ENCODE data around the gene SPAAR.
"Not testable (repeated sequence)": the region's sequence is repeated elsewhere in the genome, so short reads cannot be mapped to it uniquely, and the experiment has no call there.

The SPAAR gene

DNA sequence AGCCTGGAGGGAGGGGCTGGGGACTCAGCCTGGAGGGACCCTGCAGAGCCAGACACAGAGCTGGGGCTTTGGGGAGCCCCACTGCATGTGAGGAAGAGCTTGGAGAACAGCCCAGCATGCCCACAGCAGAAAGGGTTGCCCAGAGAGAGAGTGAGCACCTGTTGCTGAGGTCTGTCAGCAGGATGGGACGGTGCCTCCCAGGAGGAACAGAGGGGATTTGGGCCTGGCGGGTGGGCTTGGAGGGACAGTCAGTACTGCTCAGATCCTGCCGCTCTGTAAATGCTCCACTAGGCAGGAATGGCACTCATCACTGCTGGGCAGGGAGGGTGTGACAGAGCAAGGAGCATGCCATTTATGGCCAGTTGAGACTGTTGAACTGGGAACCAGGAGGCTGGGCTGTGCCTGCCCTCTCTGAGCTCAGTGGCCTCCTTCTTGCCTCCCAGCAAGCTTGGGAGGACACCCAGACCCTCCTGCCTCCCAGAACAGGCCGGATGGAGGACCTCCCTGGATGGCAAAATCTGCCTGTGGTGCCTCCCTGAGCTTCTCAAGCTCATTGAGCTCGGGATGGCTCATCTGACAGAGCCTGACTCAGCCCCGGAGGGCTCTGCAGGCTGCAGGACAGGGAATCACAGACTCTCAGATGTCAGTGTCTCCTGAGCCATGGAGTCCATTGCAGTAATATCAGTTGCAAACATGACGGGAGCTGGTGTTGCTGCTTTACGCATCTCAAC is 4.1 kb upstream of the SPAAR start:
- DNase-seq: no peak

GRCh38 chr9:35905912-35906679 is 3.2 kb upstream of the SPAAR start, which contains the start of gene HRCT1:
HRCT1 (plus strand) TSS chr9:35906202; CDS start chr9:35906288, 86 bp downstream.
- peak; percentile 76 for DNase-seq

DNA sequence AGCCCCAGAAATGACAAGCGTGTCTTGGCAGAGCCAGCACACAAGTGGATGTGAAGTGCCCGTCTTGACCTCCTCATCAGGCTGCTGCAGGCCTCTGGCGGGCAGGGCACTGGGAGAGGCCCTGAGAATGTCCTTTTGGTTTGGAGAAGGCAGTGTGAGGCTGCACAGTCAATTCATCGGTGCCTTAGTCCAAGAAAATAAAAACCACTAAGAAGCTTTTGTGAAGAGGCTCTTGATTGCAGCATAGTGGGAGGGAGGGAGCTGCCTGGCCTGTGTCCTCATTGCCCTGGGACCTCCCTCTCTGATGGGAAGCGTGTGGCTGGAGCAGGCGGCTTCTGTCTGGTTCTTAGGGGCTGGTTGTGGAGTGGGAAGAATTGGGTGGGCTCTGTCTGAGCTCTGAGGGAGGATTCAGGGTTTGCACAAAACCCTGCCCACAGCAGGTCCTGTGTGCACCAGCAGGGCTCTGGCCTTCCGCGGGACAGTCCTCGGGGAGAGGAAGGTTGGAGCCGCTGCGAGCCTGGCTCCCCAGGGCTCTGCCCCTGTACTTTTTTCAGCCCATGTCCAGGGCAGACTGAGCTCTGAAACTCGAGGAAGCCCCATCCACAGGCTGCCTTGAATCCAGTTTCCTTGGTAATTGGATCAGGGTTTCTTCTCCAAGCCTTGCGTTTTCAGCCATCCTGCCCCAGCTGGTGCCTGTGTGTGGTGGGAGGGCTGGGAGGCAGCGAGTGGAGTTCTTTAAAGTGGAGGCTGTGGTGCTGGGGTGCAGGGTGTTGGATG is 2.2 kb upstream of the SPAAR start:
- peak; percentile 6 for DNase-seq

GRCh38 chr9:35907711-35908503 is 1.4 kb upstream of the SPAAR start:
- peak; percentile 16 for DNase-seq

- DNase-seq: no peak
Measured at GRCh38 chr9:35908504-35909125, 675 bp upstream of the SPAAR start.

- DNase-seq: no peak
Measured at GRCh38 chr9:35909687-35910612, 660 bp downstream of the SPAAR start.

DNA sequence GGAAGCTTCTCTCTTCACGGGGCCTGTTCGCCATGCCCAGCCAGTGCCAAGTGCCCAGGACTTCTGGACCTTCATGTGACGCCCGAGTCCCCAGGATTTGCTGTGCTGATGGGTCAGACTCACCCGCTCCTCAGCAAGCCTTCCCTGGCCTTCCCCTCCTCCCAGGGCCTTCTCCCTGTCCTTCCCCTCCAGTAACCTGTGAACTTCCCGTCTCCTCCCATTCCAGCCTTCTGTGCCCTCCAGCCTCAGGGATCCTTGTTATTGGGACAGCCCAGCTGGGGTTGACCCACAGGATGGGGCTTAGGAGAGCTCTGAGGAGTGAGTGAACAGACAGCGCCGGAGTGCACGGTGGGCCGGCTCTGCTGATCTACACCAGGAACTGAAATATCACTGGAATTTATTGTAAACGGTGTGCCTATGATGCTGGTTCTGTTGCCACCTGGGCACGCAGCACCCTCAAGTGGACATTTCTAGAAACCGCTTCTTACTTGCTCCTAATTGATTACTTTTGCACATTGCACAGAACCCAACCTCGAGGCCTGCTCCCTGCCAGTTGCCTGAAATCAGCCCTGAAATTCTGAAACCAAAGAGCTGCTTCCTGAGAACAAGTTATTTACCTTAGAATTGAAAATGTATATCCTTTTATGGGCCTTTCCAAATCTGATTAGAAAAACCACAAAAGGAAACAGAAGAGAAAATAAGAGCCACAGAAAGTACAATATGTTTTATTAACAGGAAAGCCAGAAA is 1.5 kb downstream of the SPAAR start:
- DNase-seq: peak; percentile 28

- no peak for DNase-seq
Measured at GRCh38 chr9:35911690-35912089, 2.4 kb downstream of the SPAAR start.

GRCh38 chr9:35912791-35913400 is 3.6 kb downstream of the SPAAR start:
- DNase-seq: no peak

DNA sequence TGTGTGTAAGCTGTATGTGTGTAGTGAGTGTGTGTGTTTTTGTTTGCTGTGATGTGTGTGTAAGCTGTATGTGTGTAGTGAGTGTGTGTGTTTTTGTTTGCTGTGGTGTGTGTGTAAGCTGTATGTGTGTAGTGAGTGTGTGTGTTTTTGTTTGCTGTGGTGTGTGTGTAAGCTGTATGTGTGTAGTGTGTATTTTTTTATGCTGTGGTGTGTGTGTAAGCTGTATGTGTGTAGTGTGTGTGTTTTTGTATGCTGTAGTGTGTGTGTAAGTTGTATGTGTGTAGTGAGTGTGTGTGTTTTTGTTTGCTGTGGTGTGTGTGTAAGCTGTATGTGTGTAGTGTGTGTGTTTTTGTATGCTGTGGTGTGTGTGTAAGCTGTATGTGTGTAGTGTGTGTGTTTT is 4.1 kb downstream of the SPAAR start:
- DNase-seq: not testable (repeated sequence)

GRCh38 chr9:35914301-35914807 is 5.1 kb downstream of the SPAAR start:
- no peak for DNase-seq

DNA sequence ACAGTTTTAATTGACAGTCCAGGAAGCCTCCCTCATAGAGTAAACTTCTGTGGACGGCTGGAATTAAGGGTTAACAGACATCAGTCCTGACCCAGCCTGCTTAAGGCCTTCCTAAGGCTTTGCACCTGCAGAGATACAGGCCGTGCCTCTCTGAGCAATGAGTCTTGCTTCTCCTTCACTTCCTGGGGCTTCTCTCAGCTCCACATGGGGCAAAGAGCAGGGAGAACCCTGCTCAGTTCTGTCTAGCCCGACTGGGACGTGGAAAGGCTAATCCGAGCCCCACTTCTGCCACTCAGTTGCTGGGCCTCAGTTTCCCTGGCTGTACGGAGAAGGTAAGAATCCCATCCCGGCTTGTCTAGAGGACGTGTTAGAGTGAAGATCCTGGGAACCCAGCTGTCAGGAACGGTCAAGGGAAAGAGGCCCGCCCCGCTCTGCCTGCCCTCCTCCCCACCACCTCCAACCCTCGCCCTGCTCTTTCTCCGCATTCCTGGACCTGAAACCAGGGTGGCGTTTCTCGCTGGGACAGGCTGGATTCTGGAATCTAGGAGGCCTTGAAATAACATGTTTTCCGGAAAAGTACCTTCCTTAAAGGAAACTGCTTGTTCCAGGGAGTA is 6.5 kb downstream of the SPAAR start:
- DNase-seq: no peak

- DNase-seq: no peak
Measured at GRCh38 chr9:35917261-35917660, 8.0 kb downstream of the SPAAR start.

- DNase-seq: no peak
Measured at GRCh38 chr9:35918780-35919179, 9.5 kb downstream of the SPAAR start.

GRCh38 chr9:35919212-35920008 is 10.1 kb downstream of the SPAAR start:
- no peak for DNase-seq

DNA sequence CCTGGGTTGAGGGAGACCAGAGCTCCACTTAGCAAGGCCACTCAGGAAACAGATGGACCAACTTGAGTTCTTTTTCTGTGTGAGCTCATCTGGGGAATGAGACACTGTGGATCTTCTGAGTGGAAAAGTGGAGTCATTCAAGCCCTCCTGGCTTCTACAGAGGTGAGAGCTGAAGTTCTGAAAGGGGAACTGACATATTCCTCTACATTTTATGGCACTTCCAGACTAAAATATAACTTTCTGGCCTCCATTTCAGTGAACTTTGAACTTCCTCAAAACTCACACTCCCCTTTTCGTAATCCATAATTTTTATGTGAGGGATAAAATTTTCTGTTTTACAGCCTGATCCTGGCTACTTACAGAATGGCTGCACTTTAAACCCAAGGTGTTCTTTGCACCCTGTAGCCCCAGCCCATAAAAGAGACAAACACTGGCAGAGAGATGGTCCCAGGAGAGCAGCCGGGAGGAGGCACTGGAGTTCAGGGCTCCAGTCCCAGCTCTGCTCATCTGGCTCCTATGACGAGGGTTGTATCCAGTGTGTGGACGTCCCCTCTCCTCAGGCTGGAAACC is 10.8 kb downstream of the SPAAR start:
- DNase-seq: no peak

DNA sequence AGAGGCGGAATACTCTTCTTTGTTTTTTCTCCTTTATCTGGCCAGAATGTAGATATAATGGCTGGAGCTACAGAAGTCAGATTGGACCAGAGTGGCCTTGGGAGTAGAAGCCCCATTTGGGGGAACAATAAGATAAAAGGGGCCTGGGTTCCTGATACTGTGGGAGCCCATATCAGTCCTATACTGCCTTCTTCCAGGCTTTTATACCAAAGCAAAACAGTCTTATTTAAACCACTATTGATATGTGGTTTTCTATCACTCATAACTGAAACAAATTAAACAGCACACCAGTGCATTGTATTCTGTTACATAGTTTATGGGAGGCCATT is 14.3 kb downstream of the SPAAR start:
- DNase-seq: no peak

Measured in NCI-H510A treated with DMSO at 0.1 percent for 48 hours (cell line).